SK-N-DZ (cell line): ENCODE data around the gene ACTN1.
"Not testable (repeated sequence)": the region's sequence is repeated elsewhere in the genome, so short reads cannot be mapped to it uniquely, and the experiment has no call there.

Experiments
- DNase-seq: peaks from one replicate; pipeline ENCODE4 v3.0.0-alpha.2; 2015; ENCODE audit warnings: low spot score

The ACTN1 gene

GRCh38 chr14:68866991-68867533 is 112.0 kb downstream of the ACTN1 start:
- DNase-seq = no peak

- DNase-seq = no peak
Observed at GRCh38 chr14:68865542-68865941, 113.6 kb downstream of the ACTN1 start.

GRCh38 chr14:68864361-68864750 is 114.7 kb downstream of the ACTN1 start:
- DNase-seq = no peak

- DNase-seq = no peak
Observed at GRCh38 chr14:68863610-68864360, 115.3 kb downstream of the ACTN1 start.

GRCh38 chr14:68862954-68863594 is 116.0 kb downstream of the ACTN1 start:
- DNase-seq = peak; percentile 78

- peak; percentile 62 for DNase-seq
Observed at GRCh38 chr14:68860771-68861170, 118.3 kb downstream of the ACTN1 start.

- DNase-seq = no peak
Observed at GRCh38 chr14:68857516-68858070, 121.5 kb downstream of the ACTN1 start.

- DNase-seq = no peak
Observed at GRCh38 chr14:68856572-68856971, 122.5 kb downstream of the ACTN1 start.

- no peak for DNase-seq
Observed at GRCh38 chr14:68854421-68854820, 124.7 kb downstream of the ACTN1 start.

GRCh38 chr14:68853749-68854148 is 125.4 kb downstream of the ACTN1 start:
- DNase-seq = no peak

GRCh38 chr14:68852493-68852892 is 126.6 kb downstream of the ACTN1 start:
- not testable (repeated sequence) for DNase-seq

GRCh38 chr14:68851078-68851477 is 128.0 kb downstream of the ACTN1 start:
- peak; percentile 58 for DNase-seq

GRCh38 chr14:68849416-68849815 is 129.7 kb downstream of the ACTN1 start:
- DNase-seq = no peak

- no peak for DNase-seq
Observed at GRCh38 chr14:68848253-68848652, 130.8 kb downstream of the ACTN1 start.

- DNase-seq = not testable (repeated sequence)
Observed at GRCh38 chr14:68847640-68848039, 131.5 kb downstream of the ACTN1 start.

GRCh38 chr14:68846466-68846865 is 132.6 kb downstream of the ACTN1 start:
- DNase-seq = no peak

- DNase-seq = no peak
Observed at GRCh38 chr14:68844210-68844545, 134.9 kb downstream of the ACTN1 start.

GRCh38 chr14:68843471-68844209 is 135.5 kb downstream of the ACTN1 start:
- DNase-seq = peak; percentile 63

GRCh38 chr14:68842298-68842697 is 136.8 kb downstream of the ACTN1 start:
- DNase-seq = no peak

GRCh38 chr14:68841016-68841809 is 137.9 kb downstream of the ACTN1 start:
- no peak for DNase-seq

GRCh38 chr14:68840454-68840853 is 138.6 kb downstream of the ACTN1 start:
- no peak for DNase-seq
